ENCODE measurements around the gene KLHL29. TPM values are rescaled to one million over a fixed set of nuclear protein-coding genes. Genes with fewer than 3 reads are reported as not detected.

The KLHL29 gene
- total RNA-seq, 1 donor from 2014 or later, result 5.0 TPM

GRCh38 chr2:23401427-23402204 lies 16.6 kb downstream of the KLHL29 start:
- Mint-ChIP-seq H3K36me3 (ENCODE audit: unreplicated experiment) (no peaks in the 10 kb centered on the region), H3K4me3 (ENCODE audit: unreplicated experiment) (no peak overlapping the region), H3K4me1 (ENCODE audit: unreplicated experiment) (peaks cover 20% of the 10 kb centered on the region), H3K27ac (ENCODE audit: unreplicated experiment) (no peak overlapping the region), H3K27me3 (ENCODE audit: unreplicated experiment) (no peaks in the 10 kb centered on the region), H3K9me3 (ENCODE audit: unreplicated experiment) (no peaks in the 10 kb centered on the region)
- TF ChIP-seq, protein P1, sequence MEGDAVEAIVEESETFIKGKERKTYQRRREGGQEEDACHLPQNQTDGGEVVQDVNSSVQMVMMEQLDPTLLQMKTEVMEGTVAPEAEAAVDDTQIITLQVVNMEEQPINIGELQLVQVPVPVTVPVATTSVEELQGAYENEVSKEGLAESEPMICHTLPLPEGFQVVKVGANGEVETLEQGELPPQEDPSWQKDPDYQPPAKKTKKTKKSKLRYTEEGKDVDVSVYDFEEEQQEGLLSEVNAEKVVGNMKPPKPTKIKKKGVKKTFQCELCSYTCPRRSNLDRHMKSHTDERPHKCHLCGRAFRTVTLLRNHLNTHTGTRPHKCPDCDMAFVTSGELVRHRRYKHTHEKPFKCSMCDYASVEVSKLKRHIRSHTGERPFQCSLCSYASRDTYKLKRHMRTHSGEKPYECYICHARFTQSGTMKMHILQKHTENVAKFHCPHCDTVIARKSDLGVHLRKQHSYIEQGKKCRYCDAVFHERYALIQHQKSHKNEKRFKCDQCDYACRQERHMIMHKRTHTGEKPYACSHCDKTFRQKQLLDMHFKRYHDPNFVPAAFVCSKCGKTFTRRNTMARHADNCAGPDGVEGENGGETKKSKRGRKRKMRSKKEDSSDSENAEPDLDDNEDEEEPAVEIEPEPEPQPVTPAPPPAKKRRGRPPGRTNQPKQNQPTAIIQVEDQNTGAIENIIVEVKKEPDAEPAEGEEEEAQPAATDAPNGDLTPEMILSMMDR (IDR thresholded peaks at IDR 0.05), result no peak
- DNase-seq (ENCODE audit: extremely low spot score, unreplicated experiment), result no peak

GRCh38 chr2:23402205-23402740 lies 17.3 kb downstream of the KLHL29 start:
- H3K4me3 Mint-ChIP-seq (ENCODE audit: unreplicated experiment), result no peak overlapping the region
- TF ChIP-seq, protein P1 (IDR thresholded peaks at IDR 0.05), result no peak
- peaks cover 20% of the 10 kb centered on the region for H3K4me1 Mint-ChIP-seq (ENCODE audit: unreplicated experiment)
- no peaks in the 10 kb centered on the region for H3K27me3 Mint-ChIP-seq (ENCODE audit: unreplicated experiment)
- no peaks in the 10 kb centered on the region for H3K9me3 Mint-ChIP-seq (ENCODE audit: unreplicated experiment)
- H3K36me3 Mint-ChIP-seq (ENCODE audit: unreplicated experiment), result no peaks in the 10 kb centered on the region
- H3K27ac Mint-ChIP-seq (ENCODE audit: unreplicated experiment), result no peak overlapping the region
- no peak for DNase-seq (ENCODE audit: extremely low spot score, unreplicated experiment)

DNA sequence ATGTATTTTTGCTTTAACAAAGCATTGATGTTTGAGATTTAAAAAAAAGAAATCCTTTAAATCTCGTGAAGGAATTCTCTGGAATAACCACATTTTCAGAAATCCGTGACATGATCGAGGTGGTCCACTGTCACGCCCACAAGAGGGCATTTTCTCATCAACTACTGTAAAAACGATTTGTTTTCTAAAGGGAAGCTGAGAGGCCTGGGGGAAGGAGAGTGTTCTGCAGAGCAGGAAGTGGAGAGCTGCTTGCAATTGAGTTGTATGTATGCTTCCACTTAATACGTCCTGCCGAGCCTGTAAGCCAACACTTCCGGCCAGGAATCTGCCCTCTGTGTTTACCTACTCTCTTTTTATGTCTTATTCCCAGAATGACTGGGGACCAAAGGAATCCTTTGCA lies 19.4 kb downstream of the KLHL29 start:
- no peaks in the 10 kb centered on the region for H3K36me3 Mint-ChIP-seq (ENCODE audit: unreplicated experiment)
- no peak for DNase-seq (ENCODE audit: extremely low spot score, unreplicated experiment)
- H3K9me3 Mint-ChIP-seq (ENCODE audit: unreplicated experiment), result no peaks in the 10 kb centered on the region
- peaks cover 20% of the 10 kb centered on the region for H3K4me1 Mint-ChIP-seq (ENCODE audit: unreplicated experiment)
- TF ChIP-seq, protein P1 (IDR thresholded peaks at IDR 0.05), result peak; percentile 60
- peak overlapping the region; percentile 55 for H3K4me3 Mint-ChIP-seq (ENCODE audit: unreplicated experiment)
- H3K27me3 Mint-ChIP-seq (ENCODE audit: unreplicated experiment), result no peaks in the 10 kb centered on the region
- peak overlapping the region; percentile 78 for H3K27ac Mint-ChIP-seq (ENCODE audit: unreplicated experiment)

- H3K36me3 Mint-ChIP-seq (ENCODE audit: unreplicated experiment), result no peaks in the 10 kb centered on the region
- H3K27me3 Mint-ChIP-seq (ENCODE audit: unreplicated experiment), result no peaks in the 10 kb centered on the region
- DNase-seq (ENCODE audit: extremely low spot score, unreplicated experiment), result no peak
- H3K27ac Mint-ChIP-seq (ENCODE audit: unreplicated experiment), result no peak overlapping the region
- peaks cover 26% of the 10 kb centered on the region for H3K4me1 Mint-ChIP-seq (ENCODE audit: unreplicated experiment)
- H3K4me3 Mint-ChIP-seq (ENCODE audit: unreplicated experiment), result no peak overlapping the region
- TF ChIP-seq, protein P1 (IDR thresholded peaks at IDR 0.05), result no peak
- H3K9me3 Mint-ChIP-seq (ENCODE audit: unreplicated experiment), result no peaks in the 10 kb centered on the region
These were observed 24.3 kb downstream of the KLHL29 start for GRCh38 chr2:23409248-23409647.

DNA sequence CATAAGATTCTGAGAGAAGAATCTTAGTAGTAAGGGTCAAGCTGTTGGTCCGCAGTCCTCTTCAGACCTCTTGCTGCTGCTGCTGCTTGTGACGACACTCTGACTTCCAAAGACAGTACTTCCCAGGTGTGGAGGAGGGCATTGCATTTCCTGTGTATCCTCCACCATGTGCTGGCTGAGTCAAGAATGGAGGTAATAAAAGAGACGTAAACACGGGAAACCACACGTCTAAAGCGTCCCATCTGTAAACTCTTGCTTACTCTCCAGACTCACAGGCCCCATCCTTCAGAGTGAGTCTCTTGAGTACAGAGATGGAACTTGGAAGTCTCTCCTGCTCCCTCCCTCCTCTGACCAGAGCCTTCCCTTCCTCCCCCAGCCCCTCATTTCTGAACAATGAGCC lies 25.6 kb downstream of the KLHL29 start:
- TF ChIP-seq, protein P1 (IDR thresholded peaks at IDR 0.05), result no peak
- Mint-ChIP-seq H3K4me1 (ENCODE audit: unreplicated experiment) (peaks cover 16% of the 10 kb centered on the region), H3K9me3 (ENCODE audit: unreplicated experiment) (no peaks in the 10 kb centered on the region), H3K27ac (ENCODE audit: unreplicated experiment) (no peak overlapping the region), H3K36me3 (ENCODE audit: unreplicated experiment) (no peaks in the 10 kb centered on the region), H3K4me3 (ENCODE audit: unreplicated experiment) (no peak overlapping the region), H3K27me3 (ENCODE audit: unreplicated experiment) (no peaks in the 10 kb centered on the region)
- DNase-seq (ENCODE audit: extremely low spot score, unreplicated experiment), result no peak
